HPDE6-E6E7 (cell line): ENCODE data around the gene WDR37.
A peak's percentile ranks its signal among the peaks of the same experiment; 100 is the strongest.
"Not testable (repeated sequence)": the region's sequence is repeated elsewhere in the genome, so short reads cannot be mapped to it uniquely, and the experiment has no call there.

Source experiments
- DNase-seq: peaks from one replicate; pipeline ENCODE4 v3.0.0; 2011; ENCODE audit warnings: missing footprints; ENCODE audit errors: extremely low spot score

WDR37 gene

GRCh38 chr10:1107679-1108078, 51.5 kb downstream of the WDR37 start:
- DNase-seq: no peak

GRCh38 chr10:1109795-1110673, 53.8 kb downstream of the WDR37 start:
- DNase-seq: peak; percentile 70

GRCh38 chr10:1110674-1111119, 54.5 kb downstream of the WDR37 start:
- DNase-seq: no peak

GRCh38 chr10:1114315-1114714, 58.1 kb downstream of the WDR37 start:
- DNase-seq: no peak

- DNase-seq: no peak
These were observed 58.8 kb downstream of the WDR37 start for GRCh38 chr10:1114719-1115606.

- no peak for DNase-seq
These were observed 59.4 kb downstream of the WDR37 start for GRCh38 chr10:1115607-1115955.

GRCh38 chr10:1116051-1116450, 59.9 kb downstream of the WDR37 start:
- no peak for DNase-seq

- no peak for DNase-seq
These were observed 60.6 kb downstream of the WDR37 start for GRCh38 chr10:1116696-1117280.

GRCh38 chr10:1117651-1118050, 61.5 kb downstream of the WDR37 start:
- DNase-seq: no peak

- DNase-seq: not testable (repeated sequence)
These were observed 62.1 kb downstream of the WDR37 start for GRCh38 chr10:1118318-1118717.

- no peak for DNase-seq
These were observed 62.8 kb downstream of the WDR37 start for GRCh38 chr10:1119027-1119426.

GRCh38 chr10:1119501-1119900, 63.3 kb downstream of the WDR37 start:
- no peak for DNase-seq

- DNase-seq: no peak
These were observed 64.1 kb downstream of the WDR37 start for GRCh38 chr10:1120306-1120705.

- DNase-seq: no peak
These were observed 64.6 kb downstream of the WDR37 start for GRCh38 chr10:1120801-1121211.

GRCh38 chr10:1121271-1121970, 65.2 kb downstream of the WDR37 start:
- DNase-seq: no peak

- no peak for DNase-seq
These were observed 66.2 kb downstream of the WDR37 start for GRCh38 chr10:1122349-1122748.

GRCh38 chr10:1123198-1123597, 67.0 kb downstream of the WDR37 start:
- no peak for DNase-seq

- DNase-seq: no peak
These were observed 67.8 kb downstream of the WDR37 start for GRCh38 chr10:1123972-1124371.

- no peak for DNase-seq
These were observed 68.6 kb downstream of the WDR37 start for GRCh38 chr10:1124796-1125195.

- DNase-seq: no peak
These were observed 70.3 kb downstream of the WDR37 start for GRCh38 chr10:1126461-1126860.

- no peak for DNase-seq
These were observed 71.4 kb downstream of the WDR37 start for GRCh38 chr10:1127629-1128028.

GRCh38 chr10:1128115-1128514, 71.9 kb downstream of the WDR37 start:
- no peak for DNase-seq
